ENCODE results near the gene SAMD4B. TPM values are rescaled to one million over a fixed set of nuclear protein-coding genes. Genes with fewer than 3 reads are reported as not detected.

The SAMD4B gene
- total and polyA plus RNA-seq, 10 of the 15 experiments (the other 5 are each of a cell fraction or from before 2014, with no cell fraction given), result 2.4 to 43.3 (median 23.9) TPM

DNA sequence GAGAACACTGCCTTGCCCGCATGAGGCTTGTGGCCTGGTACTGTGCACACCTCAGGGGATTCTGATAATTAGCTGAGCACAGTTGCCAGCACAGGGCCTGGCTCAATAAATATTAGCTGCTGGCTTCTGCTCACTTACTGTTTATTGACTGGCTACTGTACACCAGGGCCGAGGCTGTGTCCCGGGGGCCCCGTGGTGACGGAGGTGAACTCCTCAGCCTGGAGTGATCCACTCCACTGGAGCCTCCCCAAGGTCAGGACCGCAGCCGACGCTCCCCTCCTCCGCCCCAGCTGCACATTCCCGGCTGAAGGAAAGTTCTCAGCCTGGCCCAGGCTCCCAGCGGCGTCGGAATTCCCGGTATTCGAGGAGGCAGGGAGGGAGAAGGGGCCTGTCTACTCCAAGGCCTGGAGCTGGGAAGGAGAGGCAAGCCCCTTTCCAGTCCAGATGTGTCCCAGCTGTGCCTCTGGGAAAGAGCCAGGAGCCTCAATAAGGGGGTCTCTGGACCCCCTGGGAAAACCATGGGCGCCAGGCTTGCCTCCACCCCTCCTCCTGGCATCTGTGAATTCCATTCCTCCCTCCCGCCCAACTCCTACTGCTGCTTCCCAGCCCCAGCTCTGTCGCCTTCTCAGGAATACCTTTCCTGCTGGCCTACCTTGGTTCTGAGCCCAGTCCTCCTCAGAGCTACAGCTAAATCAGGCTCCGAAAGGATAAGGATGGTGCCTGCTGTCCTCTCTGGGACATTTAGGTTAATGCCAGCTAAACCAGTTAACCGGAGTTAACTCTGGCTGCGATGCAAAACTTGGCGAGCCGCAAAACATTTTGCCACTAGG is 86.3 kb downstream of the SAMD4B start:
- ATAC-seq, result no peak

DNA sequence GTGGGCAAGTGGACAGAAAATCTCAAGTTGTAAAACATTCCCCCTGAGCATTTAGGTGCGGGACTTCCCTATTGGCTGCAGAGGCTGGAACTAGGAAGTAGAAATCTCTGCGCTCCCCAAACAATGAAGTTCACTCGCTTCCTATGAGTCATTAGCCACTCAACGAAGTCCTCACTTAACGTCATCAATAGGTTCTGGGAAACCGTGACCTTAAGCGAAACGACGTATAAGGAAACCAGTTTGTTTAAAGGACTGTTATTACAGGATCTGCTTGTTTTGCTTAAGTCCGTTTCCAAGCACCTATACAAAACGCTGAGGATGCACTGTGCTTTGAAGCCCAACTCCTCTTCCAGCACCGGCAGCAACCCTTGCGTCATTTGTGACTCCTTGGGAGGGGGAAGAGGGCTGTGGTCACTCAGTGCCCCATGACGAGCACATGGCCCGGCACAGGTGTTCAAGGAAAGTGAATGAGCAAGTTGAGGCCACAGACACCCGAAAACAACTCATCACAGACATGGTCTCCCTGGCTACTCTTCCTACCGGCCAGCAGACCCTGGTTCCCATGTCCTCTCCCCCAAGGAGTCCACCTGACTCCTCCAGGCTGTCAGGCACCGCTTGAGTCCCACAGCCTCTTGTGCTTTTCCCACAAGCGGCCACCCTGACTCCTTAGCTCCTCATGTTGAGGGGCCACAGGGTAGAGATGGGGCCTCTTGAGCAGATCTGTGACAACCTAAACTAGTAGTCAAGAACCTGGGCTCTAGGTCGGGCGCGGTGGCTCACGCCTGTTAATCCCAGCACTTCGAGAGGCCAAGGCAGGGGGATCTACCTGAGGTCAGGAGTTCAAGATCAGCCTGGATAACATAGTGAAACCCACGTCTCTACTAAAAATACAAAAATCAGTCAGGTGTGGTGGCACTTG is 88.7 kb downstream of the SAMD4B start:
- FAIRE-seq (peak; percentile 89), ATAC-seq (peak; percentile 69), DNase-seq (ENCODE audit: low read depth, low spot score) (no peak)
- peak overlapping the region; percentile 92 for H3K27ac ChIP-seq (ENCODE audit: control insufficient read depth, insufficient read depth)
- POLR2A ChIA-PET, result interaction anchor here (0.5 kb wide), 1 partner anchor 602 kb away, joined by 3 read pairs; no protein-coding TSS in a partner anchor
- H3K36me3 ChIP-seq (ENCODE audit: control insufficient read depth in 2 of 2, insufficient read depth in 2 of 2, low read length in 1 of 2), result peaks cover 10 to 15% of the 10 kb centered on the region in 2 experiments
- in situ Hi-C loops (cut with MboI), result no loop called here
- H3K9me3 ChIP-seq (replicated peaks; ENCODE audit: control insufficient read depth, insufficient read depth, low read length), result no peaks in the 10 kb centered on the region
- no peaks in the 10 kb centered on the region for H3K27me3 ChIP-seq (replicated peaks in 1 of 2; ENCODE audit: control insufficient read depth in 2 of 2, insufficient read depth in 2 of 2, low read length in 1 of 2)
- RAD21 ChIA-PET (ENCODE audit: unreplicated experiment), result no interaction called here
- CTCF ChIA-PET, result interaction anchor here (1.1 kb wide), 1 partner anchor 19 kb away, joined by 3 read pairs; no protein-coding TSS in a partner anchor
- H3K4me3 ChIP-seq, result no peak overlapping the region; the same call in 1 of the 2 replicates
- no TSS peak for BruUV-seq (replicated peaks)
- peaks cover 36% of the 10 kb centered on the region for H3K4me1 ChIP-seq (ENCODE audit: control insufficient read depth, insufficient read depth, low read length)
- H3K79me2 ChIP-seq (ENCODE audit: control insufficient read depth, insufficient read depth, low read length), result peaks cover 33% of the 10 kb centered on the region
- WGBS (ENCODE audit: insufficient coverage, insufficient replicate concordance, low lambda C conversion rate, missing lambda C conversion rate), result 4% methylated on average over 25 of the region's 25 CpGs
- intact Hi-C loops (cut with micrococcal nuclease; ENCODE audit: unreplicated experiment), result loop anchor here (2.0 kb wide), 1 partner anchor 18 kb away; the partner anchor contains the start of gene PLEKHG2
- no peak overlapping the region; the same call in none of the 2 replicates for H2AFZ ChIP-seq (ENCODE audit: control insufficient read depth, low read depth, low read length)
- peak overlapping the region; percentile 76 for H3K4me2 ChIP-seq (ENCODE audit: control insufficient read depth, insufficient read depth)
- H3K9ac ChIP-seq (ENCODE audit: control insufficient read depth, insufficient read depth, low read length), result peak overlapping the region; percentile 63
- no peaks in the 10 kb centered on the region; the same call in 1 of the 2 replicates for H4K20me1 ChIP-seq (ENCODE audit: control insufficient read depth, insufficient read depth)
- SMC1A ChIA-PET (ENCODE audit: uncharacterized antibody, unreplicated experiment), result interaction anchor here (1.6 kb wide), 1 partner anchor 17 kb away, joined by 4 read pairs; no protein-coding TSS in a partner anchor
- TF ChIP-seq, protein P1, sequence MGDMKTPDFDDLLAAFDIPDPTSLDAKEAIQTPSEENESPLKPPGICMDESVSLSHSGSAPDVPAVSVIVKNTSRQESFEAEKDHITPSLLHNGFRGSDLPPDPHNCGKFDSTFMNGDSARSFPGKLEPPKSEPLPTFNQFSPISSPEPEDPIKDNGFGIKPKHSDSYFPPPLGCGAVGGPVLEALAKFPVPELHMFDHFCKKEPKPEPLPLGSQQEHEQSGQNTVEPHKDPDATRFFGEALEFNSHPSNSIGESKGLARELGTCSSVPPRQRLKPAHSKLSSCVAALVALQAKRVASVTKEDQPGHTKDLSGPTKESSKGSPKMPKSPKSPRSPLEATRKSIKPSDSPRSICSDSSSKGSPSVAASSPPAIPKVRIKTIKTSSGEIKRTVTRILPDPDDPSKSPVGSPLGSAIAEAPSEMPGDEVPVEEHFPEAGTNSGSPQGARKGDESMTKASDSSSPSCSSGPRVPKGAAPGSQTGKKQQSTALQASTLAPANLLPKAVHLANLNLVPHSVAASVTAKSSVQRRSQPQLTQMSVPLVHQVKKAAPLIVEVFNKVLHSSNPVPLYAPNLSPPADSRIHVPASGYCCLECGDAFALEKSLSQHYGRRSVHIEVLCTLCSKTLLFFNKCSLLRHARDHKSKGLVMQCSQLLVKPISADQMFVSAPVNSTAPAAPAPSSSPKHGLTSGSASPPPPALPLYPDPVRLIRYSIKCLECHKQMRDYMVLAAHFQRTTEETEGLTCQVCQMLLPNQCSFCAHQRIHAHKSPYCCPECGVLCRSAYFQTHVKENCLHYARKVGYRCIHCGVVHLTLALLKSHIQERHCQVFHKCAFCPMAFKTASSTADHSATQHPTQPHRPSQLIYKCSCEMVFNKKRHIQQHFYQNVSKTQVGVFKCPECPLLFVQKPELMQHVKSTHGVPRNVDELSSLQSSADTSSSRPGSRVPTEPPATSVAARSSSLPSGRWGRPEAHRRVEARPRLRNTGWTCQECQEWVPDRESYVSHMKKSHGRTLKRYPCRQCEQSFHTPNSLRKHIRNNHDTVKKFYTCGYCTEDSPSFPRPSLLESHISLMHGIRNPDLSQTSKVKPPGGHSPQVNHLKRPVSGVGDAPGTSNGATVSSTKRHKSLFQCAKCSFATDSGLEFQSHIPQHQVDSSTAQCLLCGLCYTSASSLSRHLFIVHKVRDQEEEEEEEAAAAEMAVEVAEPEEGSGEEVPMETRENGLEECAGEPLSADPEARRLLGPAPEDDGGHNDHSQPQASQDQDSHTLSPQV (IDR thresholded peaks at IDR 0.05), result no peak
- TF ChIP-seq SIX5 (IDR thresholded peaks at IDR 0.05; ENCODE audit: low read depth, low read length, severe bottlenecking), result no peak
- no peak for TF ChIP-seq STAT1 (conservative IDR thresholded peaks at IDR 0.05)
- no peak for TF ChIP-seq TBL1XR1 (IDR thresholded peaks at IDR 0.05; ENCODE audit: low read depth, low read length)
- no peak for TF ChIP-seq SREBF1 (IDR thresholded peaks at IDR 0.05; ENCODE audit: low read length)
- peak; percentile 82 for TF ChIP-seq RUNX3 (IDR thresholded peaks at IDR 0.05; ENCODE audit: low read length)
- no peak for TF ChIP-seq JUND (IDR thresholded peaks at IDR 0.05; ENCODE audit: low read depth, low read length)
- peak; percentile 61; the same call in 1 of the 2 replicates for TF ChIP-seq GABPA (IDR thresholded peaks at IDR 0.05; ENCODE audit: low read depth)

More for the DNA sequence above, 86.3 kb downstream of the SAMD4B start:
- Histone ChIP-seq H3K27ac (ENCODE audit: control insufficient read depth, insufficient read depth) (no peak overlapping the region), H3K4me3 (no peak overlapping the region), H3K4me1 (ENCODE audit: control insufficient read depth, insufficient read depth, low read length) (peaks cover 25% of the 10 kb centered on the region), H3K9ac (ENCODE audit: control insufficient read depth, insufficient read depth, low read length) (no peak overlapping the region), H2AFZ (ENCODE audit: control insufficient read depth, low read depth, low read length) (no peak overlapping the region), H3K4me2 (ENCODE audit: control insufficient read depth, insufficient read depth) (no peak overlapping the region), H3K9me3 (replicated peaks; ENCODE audit: control insufficient read depth, insufficient read depth, low read length) (no peaks in the 10 kb centered on the region), H3K36me3 (ENCODE audit: control insufficient read depth in 2 of 2, insufficient read depth in 2 of 2, low read length in 1 of 2) (peaks cover 10 to 20% of the 10 kb centered on the region in 2 experiments), H4K20me1 (ENCODE audit: control insufficient read depth, insufficient read depth) (no peaks in the 10 kb centered on the region; the same call in 1 of the 2 replicates), H3K79me2 (ENCODE audit: control insufficient read depth, insufficient read depth, low read length) (peaks cover 9% of the 10 kb centered on the region), H3K27me3 (replicated peaks in 1 of 2; ENCODE audit: control insufficient read depth in 2 of 2, insufficient read depth in 2 of 2, low read length in 1 of 2) (no peaks in the 10 kb centered on the region)
- SMC1A ChIA-PET (ENCODE audit: uncharacterized antibody, unreplicated experiment), result no interaction called here
- no TSS peak for BruUV-seq (replicated peaks)
- TF ChIP-seq POLR2A (IDR thresholded peaks at IDR 0.05; ENCODE audit: low read depth, low read length) (peak; percentile 29; the same call in 1 of the 2 replicates), POLR2AphosphoS5 (IDR thresholded peaks at IDR 0.05; ENCODE audit: low read length) (0 out of 2 replicates have a peak, but pooled peaks have one; percentile 20), TARDBP (IDR thresholded peaks at IDR 0.05; ENCODE audit: borderline replicate concordance) (no peak)
- intact Hi-C loops (cut with micrococcal nuclease; ENCODE audit: unreplicated experiment), result no loop called here
- no peak for DNase-seq (ENCODE audit: low read depth, low spot score)
- CTCF ChIA-PET, result interaction anchor here (0.7 to 2.2 kb wide), 3 partner anchors 17 to 301 kb away, joined by 3 to 9 read pairs (median 5); partner anchors contain the start of gene PLEKHG2
- FAIRE-seq, result no peak
- POLR2A ChIA-PET, result interaction anchor here (0.6 to 1.1 kb wide), 2 partner anchors 11 to 367 kb away, joined by 3 to 4 read pairs; no protein-coding TSS in a partner anchor
- RAD21 ChIA-PET (ENCODE audit: unreplicated experiment), result interaction anchor here (0.6 kb wide), 1 partner anchor 416 kb away, joined by 3 read pairs; no protein-coding TSS in a partner anchor
- WGBS (ENCODE audit: insufficient coverage, insufficient replicate concordance, low lambda C conversion rate, missing lambda C conversion rate), result 67% methylated on average over 23 of the region's 23 CpGs
- in situ Hi-C loops (cut with MboI), result no loop called here
